Posterior cingulate gyrus (tissue), 11 donors: ENCODE data around the gene ZNF708.
"Not testable (repeated sequence)": the region's sequence is repeated elsewhere in the genome, so short reads cannot be mapped to it uniquely, and the experiment has no call there.

Source experiments
- DNase-seq, 10 donors: peaks; one replicate each; pipeline versions ENCODE4 v3.0.0 to v3.0.0-alpha.2; 2020 to 2021; ENCODE audit warnings: mixed read lengths in 3 of 10
- intact Hi-C: fragments of 100-400 bp; cut with DNase I; formaldehyde crosslinking; loops from one replicate; pipeline ENCODE4 v1.15.1; 2023

Gene ZNF708

GRCh38 chr19:21260848-21261381 is 68.3 kb downstream of the ZNF708 start:
- DNase-seq, result peak in 2 of 10 donors; percentile 66 to 78
- intact Hi-C loops, result not testable (repeated sequence)

- DNase-seq, result peak in 2 of 10 donors; percentile 75 to 80
- intact Hi-C loops, result no loop called here
These were observed 68.9 kb downstream of the ZNF708 start for GRCh38 chr19:21260164-21260847.

GRCh38 chr19:21259421-21260124 is 69.6 kb downstream of the ZNF708 start:
- intact Hi-C loops, result not testable (repeated sequence)
- DNase-seq, result peak in 2 of 10 donors; percentile 70 to 76

- intact Hi-C loops, result no loop called here
- no peak for DNase-seq
These were observed 72.5 kb downstream of the ZNF708 start for GRCh38 chr19:21256722-21257121.
